ENCODE results near the gene TECTB.

- no peak for TF ChIP-seq CTCF (conservative IDR thresholded peaks at IDR 0.05; ENCODE audit: low read depth, low read length)
- no peak for TF ChIP-seq EZH2 (IDR thresholded peaks at IDR 0.05; ENCODE audit: low read length, unreplicated experiment)
- TF ChIP-seq EZH2phosphoT487 (IDR thresholded peaks at IDR 0.05; ENCODE audit: borderline replicate concordance, low read length) = no peak
These were observed 12.9 kb downstream of the TECTB start for GRCh38 chr10:112295853-112296830.

All from PC-3 (cell line).